Measurements from ENCODE around the gene CXorf49B.
"Not testable (repeated sequence)": the region's sequence is repeated elsewhere in the genome, so short reads cannot be mapped to it uniquely, and the experiment has no call there.

DNA sequence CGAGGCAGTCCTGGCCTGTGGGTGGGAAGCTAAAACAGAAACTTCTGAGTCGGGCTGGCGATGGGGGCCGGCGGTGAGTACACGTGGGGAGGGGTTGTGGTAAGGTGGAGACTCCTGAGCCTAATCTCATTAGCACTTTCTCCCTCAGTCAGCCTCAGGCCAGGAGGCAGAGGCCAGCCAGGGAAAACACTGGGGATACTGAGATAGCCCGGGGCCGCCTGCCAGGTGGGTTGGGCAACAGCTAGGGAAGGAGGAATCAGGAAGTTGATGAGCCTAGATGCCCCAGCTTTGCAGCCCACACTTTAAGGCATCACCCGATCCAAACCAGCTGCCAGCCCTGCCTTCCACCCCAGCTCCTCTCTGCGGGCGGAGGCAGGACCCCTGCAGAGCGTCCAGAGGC, 46.8 kb upstream of the CXorf49B start:
- TF ChIP-seq MZF1 (CRISPR knock-in tag; IDR thresholded peaks at IDR 0.05; ENCODE audit: borderline replicate concordance); ZBTB10 (CRISPR knock-in tag; IDR thresholded peaks at IDR 0.05; ENCODE audit: borderline replicate concordance); FOXK2 (IDR thresholded peaks at IDR 0.05); POLR2AphosphoS5 (IDR thresholded peaks at IDR 0.05; ENCODE audit: low read depth, low read length); NR2C2 (CRISPR knock-in tag; IDR thresholded peaks at IDR 0.05; ENCODE audit: borderline replicate concordance); NFRKB (IDR thresholded peaks at IDR 0.05); RAD21 (CRISPR knock-in tag; IDR thresholded peaks at IDR 0.05); SNAPC5 (CRISPR knock-in tag; IDR thresholded peaks at IDR 0.05; ENCODE audit: borderline replicate concordance); ZNF274 (CRISPR knock-in tag; IDR thresholded peaks at IDR 0.05); ZNF431 (CRISPR knock-in tag; IDR thresholded peaks at IDR 0.05; ENCODE audit: borderline replicate concordance, low read depth); ZNF337 (CRISPR knock-in tag; IDR thresholded peaks at IDR 0.05; ENCODE audit: borderline replicate concordance, low read depth): not testable (repeated sequence)
- TF ChIP-seq, protein P1, sequence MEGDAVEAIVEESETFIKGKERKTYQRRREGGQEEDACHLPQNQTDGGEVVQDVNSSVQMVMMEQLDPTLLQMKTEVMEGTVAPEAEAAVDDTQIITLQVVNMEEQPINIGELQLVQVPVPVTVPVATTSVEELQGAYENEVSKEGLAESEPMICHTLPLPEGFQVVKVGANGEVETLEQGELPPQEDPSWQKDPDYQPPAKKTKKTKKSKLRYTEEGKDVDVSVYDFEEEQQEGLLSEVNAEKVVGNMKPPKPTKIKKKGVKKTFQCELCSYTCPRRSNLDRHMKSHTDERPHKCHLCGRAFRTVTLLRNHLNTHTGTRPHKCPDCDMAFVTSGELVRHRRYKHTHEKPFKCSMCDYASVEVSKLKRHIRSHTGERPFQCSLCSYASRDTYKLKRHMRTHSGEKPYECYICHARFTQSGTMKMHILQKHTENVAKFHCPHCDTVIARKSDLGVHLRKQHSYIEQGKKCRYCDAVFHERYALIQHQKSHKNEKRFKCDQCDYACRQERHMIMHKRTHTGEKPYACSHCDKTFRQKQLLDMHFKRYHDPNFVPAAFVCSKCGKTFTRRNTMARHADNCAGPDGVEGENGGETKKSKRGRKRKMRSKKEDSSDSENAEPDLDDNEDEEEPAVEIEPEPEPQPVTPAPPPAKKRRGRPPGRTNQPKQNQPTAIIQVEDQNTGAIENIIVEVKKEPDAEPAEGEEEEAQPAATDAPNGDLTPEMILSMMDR (CRISPR knock-in tag; IDR thresholded peaks at IDR 0.05), result not testable (repeated sequence)
- TF ChIP-seq, protein P2, sequence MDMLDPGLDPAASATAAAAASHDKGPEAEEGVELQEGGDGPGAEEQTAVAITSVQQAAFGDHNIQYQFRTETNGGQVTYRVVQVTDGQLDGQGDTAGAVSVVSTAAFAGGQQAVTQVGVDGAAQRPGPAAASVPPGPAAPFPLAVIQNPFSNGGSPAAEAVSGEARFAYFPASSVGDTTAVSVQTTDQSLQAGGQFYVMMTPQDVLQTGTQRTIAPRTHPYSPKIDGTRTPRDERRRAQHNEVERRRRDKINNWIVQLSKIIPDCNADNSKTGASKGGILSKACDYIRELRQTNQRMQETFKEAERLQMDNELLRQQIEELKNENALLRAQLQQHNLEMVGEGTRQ (IDR thresholded peaks at IDR 0.05; ENCODE audit: low read depth, low read length), result not testable (repeated sequence)
- TF ChIP-seq, protein P2 (CRISPR knock-in tag; IDR thresholded peaks at IDR 0.05; ENCODE audit: borderline replicate concordance), result not testable (repeated sequence)
- TF ChIP-seq, protein P3, sequence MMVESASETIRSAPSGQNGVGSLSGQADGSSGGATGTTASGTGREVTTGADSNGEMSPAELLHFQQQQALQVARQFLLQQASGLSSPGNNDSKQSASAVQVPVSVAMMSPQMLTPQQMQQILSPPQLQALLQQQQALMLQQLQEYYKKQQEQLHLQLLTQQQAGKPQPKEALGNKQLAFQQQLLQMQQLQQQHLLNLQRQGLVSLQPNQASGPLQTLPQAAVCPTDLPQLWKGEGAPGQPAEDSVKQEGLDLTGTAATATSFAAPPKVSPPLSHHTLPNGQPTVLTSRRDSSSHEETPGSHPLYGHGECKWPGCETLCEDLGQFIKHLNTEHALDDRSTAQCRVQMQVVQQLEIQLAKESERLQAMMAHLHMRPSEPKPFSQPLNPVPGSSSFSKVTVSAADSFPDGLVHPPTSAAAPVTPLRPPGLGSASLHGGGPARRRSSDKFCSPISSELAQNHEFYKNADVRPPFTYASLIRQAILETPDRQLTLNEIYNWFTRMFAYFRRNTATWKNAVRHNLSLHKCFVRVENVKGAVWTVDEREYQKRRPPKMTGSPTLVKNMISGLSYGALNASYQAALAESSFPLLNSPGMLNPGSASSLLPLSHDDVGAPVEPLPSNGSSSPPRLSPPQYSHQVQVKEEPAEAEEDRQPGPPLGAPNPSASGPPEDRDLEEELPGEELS (CRISPR knock-in tag; IDR thresholded peaks at IDR 0.05), result not testable (repeated sequence)

Measured in HepG2 (cell line).